Measurements from ENCODE around the gene CPEB3. TPM values are rescaled to one million over a fixed set of nuclear protein-coding genes. Genes with fewer than 3 reads are reported as not detected.
A peak's percentile ranks its signal among the peaks of the same experiment; 100 is the strongest.

The CPEB3 gene
- total and polyA plus RNA-seq, 12 donors = 1.6 to 13.4 (median 6.1) TPM

- no peaks in the 10 kb centered on the region for H3K9me3 ChIP-seq (replicated peaks in 1 of 3)
- peak in 6 of 7 donors; percentile 50 to 71 (median 55) for DNase-seq
- TF ChIP-seq CTCF (IDR thresholded peaks at IDR 0.05) (no peak), POLR2A (IDR thresholded peaks at IDR 0.05) (no peak)
- no peaks in the 10 kb centered on the region for H3K27me3 ChIP-seq
- no peak overlapping the region for H3K4me3 ChIP-seq
- intact Hi-C loops (cut with DNase I) = no loop called here
- peak overlapping the region; percentile 68 to 86 (median 81) for H3K27ac ChIP-seq
- H3K36me3 ChIP-seq (replicated peaks in 1 of 2) = no peaks in the 10 kb centered on the region
- 9 to 41% (median 16%) methylated on average over 2 to 3 of the region's 3 CpGs for WGBS, 4 donors
- H3K4me1 ChIP-seq (replicated peaks in 1 of 2) = peaks cover 37 to 57% of the 10 kb centered on the region in 2 donors
These were observed 166.2 kb downstream of the CPEB3 start for GRCh38 chr10:92124616-92125143.

GRCh38 chr10:92124020-92124419 lies 166.9 kb downstream of the CPEB3 start:
- Histone ChIP-seq H3K9me3 (replicated peaks in 1 of 3) (no peaks in the 10 kb centered on the region), H3K27me3 (no peaks in the 10 kb centered on the region), H3K36me3 (replicated peaks in 1 of 2) (no peaks in the 10 kb centered on the region), H3K27ac (peak overlapping the region; percentile 27 to 86 (median 68)), H3K4me3 (no peak overlapping the region), H3K4me1 (replicated peaks in 1 of 2) (peaks cover 37 to 57% of the 10 kb centered on the region in 2 donors)
- 4 to 33% (median 12%) methylated on average over 1 of the region's 1 CpG for WGBS, 4 donors
- no peak for TF ChIP-seq CTCF (IDR thresholded peaks at IDR 0.05)
- TF ChIP-seq POLR2A (IDR thresholded peaks at IDR 0.05) = no peak
- DNase-seq = no peak
- intact Hi-C loops (cut with DNase I) = no loop called here

- WGBS, 4 donors = 64 to 82% (median 72%) methylated on average over 4 to 5 of the region's 5 CpGs
- peaks cover 37 to 57% of the 10 kb centered on the region in 2 donors for H3K4me1 ChIP-seq (replicated peaks in 1 of 2)
- H3K9me3 ChIP-seq (replicated peaks in 1 of 3) = no peaks in the 10 kb centered on the region
- no peaks in the 10 kb centered on the region for H3K27me3 ChIP-seq
- DNase-seq = peak in 1 of 7 donors; percentile 22
- TF ChIP-seq POLR2A (IDR thresholded peaks at IDR 0.05) = no peak
- TF ChIP-seq CTCF (IDR thresholded peaks at IDR 0.05) = no peak
- peak overlapping the region in 2 of 5 donors; percentile 63 to 84 for H3K27ac ChIP-seq
- H3K36me3 ChIP-seq (replicated peaks in 1 of 2) = no peaks in the 10 kb centered on the region
- intact Hi-C loops (cut with DNase I) = no loop called here
- H3K4me3 ChIP-seq = no peak overlapping the region
These were observed 167.9 kb downstream of the CPEB3 start for GRCh38 chr10:92122941-92123450.

- Histone ChIP-seq H3K4me3 (no peak overlapping the region), H3K27me3 (no peaks in the 10 kb centered on the region), H3K36me3 (replicated peaks in 1 of 2) (no peaks in the 10 kb centered on the region), H3K4me1 (replicated peaks in 1 of 2) (peaks cover 37 to 60% of the 10 kb centered on the region in 2 donors), H3K9me3 (replicated peaks in 1 of 3) (no peaks in the 10 kb centered on the region), H3K27ac (peak overlapping the region in 2 of 5 donors; percentile 20 to 49)
- WGBS, 4 donors = 69 to 79% (median 76%) methylated on average over 3 of the region's 3 CpGs
- intact Hi-C loops (cut with DNase I) = no loop called here
- no peak for DNase-seq
- no peak for TF ChIP-seq POLR2A (IDR thresholded peaks at IDR 0.05)
- TF ChIP-seq CTCF (IDR thresholded peaks at IDR 0.05) = no peak
These were observed 169.0 kb downstream of the CPEB3 start for GRCh38 chr10:92121686-92122492.

All from adrenal gland (tissue), 12 donors.